Measurements from ENCODE around the gene TMEM184A. TPM values are rescaled to one million over a fixed set of nuclear protein-coding genes. Genes with fewer than 3 reads are reported as not detected.
"Not testable (repeated sequence)": the region's sequence is repeated elsewhere in the genome, so short reads cannot be mapped to it uniquely, and the experiment has no call there.

Gene TMEM184A
- total RNA-seq, 1 donor from 2014 or later: 7.7 TPM

- DNase-seq: no peak
Measured at GRCh38 chr7:1523208-1523607, 32.8 kb downstream of the TMEM184A start.

- DNase-seq: no peak
Measured at GRCh38 chr7:1521456-1521855, 34.5 kb downstream of the TMEM184A start.

GRCh38 chr7:1520539-1521234 is 35.3 kb downstream of the TMEM184A start:
- no peak for DNase-seq

GRCh38 chr7:1519322-1519922 is 36.6 kb downstream of the TMEM184A start:
- DNase-seq: not testable (repeated sequence)

GRCh38 chr7:1516586-1517251 is 39.3 kb downstream of the TMEM184A start:
- DNase-seq: no peak

GRCh38 chr7:1515509-1515967 is 40.5 kb downstream of the TMEM184A start:
- DNase-seq: not testable (repeated sequence)

GRCh38 chr7:1514995-1515401 is 41.0 kb downstream of the TMEM184A start:
- DNase-seq: no peak

GRCh38 chr7:1514407-1514806 is 41.6 kb downstream of the TMEM184A start:
- DNase-seq: no peak

- no peak for DNase-seq
Measured at GRCh38 chr7:1513657-1514095, 42.3 kb downstream of the TMEM184A start.

GRCh38 chr7:1512781-1513656 is 43.0 kb downstream of the TMEM184A start:
- DNase-seq: no peak

GRCh38 chr7:1511444-1512422 is 44.3 kb downstream of the TMEM184A start:
- no peak for DNase-seq

- no peak for DNase-seq
Measured at GRCh38 chr7:1510780-1511154, 45.2 kb downstream of the TMEM184A start.

GRCh38 chr7:1509226-1509625 is 46.8 kb downstream of the TMEM184A start:
- DNase-seq: no peak

GRCh38 chr7:1508277-1508758 is 47.7 kb downstream of the TMEM184A start:
- DNase-seq: no peak

GRCh38 chr7:1505731-1506550 is 50.1 kb downstream of the TMEM184A start:
- DNase-seq: no peak

- DNase-seq: peak; percentile 74
Measured at GRCh38 chr7:1503816-1504775, 51.9 kb downstream of the TMEM184A start, which contains the start of gene INTS1. TSS of gene INTS1 (minus strand) at chr7:1504389. CDS start at chr7:1503960, 429 bp downstream.

- no peak for DNase-seq
Measured at GRCh38 chr7:1503390-1503789, 52.6 kb downstream of the TMEM184A start.

- no peak for DNase-seq
Measured at GRCh38 chr7:1502845-1503244, 53.2 kb downstream of the TMEM184A start.
